MV-4-11 (cell line): ENCODE results near the gene ACTR6.
"Not testable (repeated sequence)": the region's sequence is repeated elsewhere in the genome, so short reads cannot be mapped to it uniquely, and the experiment has no call there.

Source experiments
- DNase-seq: peaks from one replicate; lab custom pipeline; 2025; lab: John Stamatoyannopoulos, UW

Gene ACTR6

DNA sequence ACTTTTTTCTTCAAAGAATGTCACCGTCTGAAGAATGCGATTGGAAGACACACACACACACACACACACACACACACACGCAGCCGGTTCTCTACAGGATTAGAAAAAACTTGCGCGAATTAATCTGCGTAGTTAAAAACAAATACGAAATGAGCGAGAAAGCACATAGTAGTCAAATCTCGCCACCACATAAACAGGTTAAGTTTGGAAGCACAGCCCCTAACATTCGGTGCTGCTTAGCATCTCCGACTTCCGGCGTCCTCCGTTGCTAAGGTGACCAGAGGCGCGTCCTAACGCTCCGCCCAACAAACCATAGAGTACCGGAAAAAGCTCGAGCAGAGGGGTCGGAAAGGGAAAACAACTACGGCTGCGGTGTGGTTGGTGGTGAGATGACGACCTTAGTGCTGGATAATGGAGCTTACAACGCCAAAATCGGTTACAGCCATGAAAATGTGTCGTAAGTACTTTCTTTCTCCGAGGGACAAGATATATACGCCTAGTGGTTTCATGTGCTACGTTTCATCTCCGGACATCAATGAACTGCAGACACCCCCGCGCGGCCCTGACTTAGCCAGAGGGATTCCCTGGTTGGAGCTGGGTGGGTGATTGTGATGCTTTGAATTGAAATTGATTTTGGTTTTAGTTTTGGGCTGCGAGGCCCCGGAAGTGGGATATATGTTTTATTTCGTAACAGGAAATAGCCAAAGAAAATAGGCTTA, at the start of gene ACTR6:
Gene ACTR6 (plus strand): TSS at position 353 of the 719 bp plus-strand sequence. CDS start 37 bp downstream, at position 390.
- DNase-seq = peak; percentile 94

DNA sequence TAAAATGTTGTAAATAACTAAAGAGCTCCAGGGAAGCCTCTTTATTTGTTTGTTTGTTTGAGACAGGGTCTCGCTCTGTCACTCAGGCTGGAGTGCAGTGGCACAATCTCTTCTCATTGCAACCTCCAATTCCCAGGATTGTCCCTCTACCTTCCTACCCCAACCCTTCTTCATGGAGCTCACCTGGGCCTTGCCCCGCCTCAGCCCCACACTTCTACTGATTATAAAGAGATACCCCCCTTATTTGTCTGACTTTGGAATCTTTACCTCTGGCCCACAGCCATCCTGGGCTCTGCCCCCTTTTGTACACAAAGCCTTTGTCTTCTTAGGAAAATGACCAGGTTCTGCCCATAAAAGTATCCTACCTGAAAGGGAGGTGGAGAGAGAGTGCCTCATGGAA, 48.8 kb upstream of the ACTR6 start:
- DNase-seq = no peak

DNA sequence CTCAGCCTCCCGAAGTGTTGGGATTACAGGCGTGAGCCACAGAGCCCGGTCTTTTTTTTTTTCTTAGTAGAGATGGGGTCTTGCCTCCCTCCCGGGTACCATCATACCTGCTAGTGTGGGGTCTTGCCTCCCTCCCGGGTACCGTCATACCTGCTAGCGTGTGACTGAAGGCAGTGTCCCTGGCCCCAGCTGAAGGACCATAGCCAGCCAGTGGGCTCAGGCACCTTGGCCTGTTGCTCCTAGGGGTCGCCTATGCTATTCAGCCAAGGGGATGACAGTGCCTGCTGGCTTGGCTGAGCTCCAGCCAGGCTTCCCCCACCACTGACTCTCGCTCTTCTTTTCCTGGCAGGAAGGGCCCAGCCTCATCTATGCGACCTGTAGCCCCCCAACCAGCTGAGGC, 47.5 kb upstream of the ACTR6 start:
- DNase-seq = no peak

DNA sequence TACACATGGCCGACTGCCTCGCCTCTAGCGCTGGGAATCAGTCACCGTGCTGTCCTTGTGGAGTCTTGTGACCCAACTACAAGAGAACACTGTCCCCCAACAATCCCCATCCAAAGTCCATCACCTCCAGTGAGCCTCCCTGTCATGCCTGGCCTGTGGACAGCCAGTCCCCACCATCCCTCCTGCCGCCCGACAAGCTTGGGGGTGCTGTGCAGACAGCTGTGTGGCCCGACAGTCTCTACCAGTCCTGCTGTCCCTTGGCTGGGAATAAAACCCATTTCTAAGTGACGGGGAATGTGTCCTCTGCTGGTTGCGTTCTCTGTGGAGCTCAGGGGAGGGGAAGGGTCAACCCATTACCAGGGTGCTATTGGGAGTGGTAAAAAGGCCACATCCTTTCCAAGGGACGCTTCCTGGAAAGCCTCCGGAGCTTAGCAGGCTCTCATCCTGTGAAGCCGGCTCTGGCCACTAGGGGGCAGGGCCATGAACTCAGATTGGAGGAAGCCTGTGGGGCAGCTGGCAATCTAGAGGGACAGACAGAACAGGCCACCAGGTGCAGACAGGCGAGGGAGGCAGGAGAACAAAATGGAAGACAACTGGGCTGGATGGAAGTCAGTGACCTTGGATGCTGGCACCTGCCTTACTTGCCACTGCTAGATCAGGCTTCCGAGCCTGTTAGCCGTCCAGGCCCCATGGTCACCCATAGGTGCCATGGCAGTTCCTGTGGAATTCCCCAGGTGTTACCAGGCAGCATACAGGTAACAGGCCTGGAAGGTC, 46.0 kb upstream of the ACTR6 start:
- DNase-seq = peak; percentile 69

DNA sequence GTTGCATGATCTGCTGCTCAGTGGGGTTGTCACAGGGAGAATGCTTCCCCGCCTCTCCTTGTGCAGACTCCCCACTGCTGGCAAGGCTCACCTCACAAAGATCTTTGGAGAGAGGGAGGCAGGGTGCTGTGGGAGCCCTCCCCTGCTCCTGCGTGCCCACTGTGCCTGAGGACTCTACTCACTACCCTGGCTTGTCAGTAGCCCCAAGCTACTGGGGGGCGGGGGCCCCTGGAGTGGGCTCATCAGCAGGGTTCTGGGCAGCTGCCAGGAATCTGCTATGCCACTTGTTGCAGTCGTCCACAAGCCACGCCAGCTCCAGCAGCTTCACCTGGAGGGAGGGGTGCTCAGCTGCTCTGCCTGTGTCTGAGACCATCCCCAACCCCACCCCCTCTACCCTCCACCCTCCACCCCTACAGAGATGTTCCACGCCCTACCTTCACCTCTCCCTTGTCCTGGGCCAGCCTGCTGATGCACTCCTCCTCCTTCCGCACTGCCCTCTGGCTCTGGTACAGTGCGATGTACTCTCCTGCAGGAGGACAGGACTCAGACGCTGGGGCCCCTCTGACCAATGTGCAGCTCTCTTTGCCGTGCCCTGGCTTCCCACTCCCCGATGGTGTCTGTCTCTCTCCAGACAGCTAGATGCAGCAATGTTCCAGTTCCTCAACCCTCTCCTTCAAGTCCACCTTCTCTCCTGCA, 43.7 kb upstream of the ACTR6 start:
- no peak for DNase-seq

DNA sequence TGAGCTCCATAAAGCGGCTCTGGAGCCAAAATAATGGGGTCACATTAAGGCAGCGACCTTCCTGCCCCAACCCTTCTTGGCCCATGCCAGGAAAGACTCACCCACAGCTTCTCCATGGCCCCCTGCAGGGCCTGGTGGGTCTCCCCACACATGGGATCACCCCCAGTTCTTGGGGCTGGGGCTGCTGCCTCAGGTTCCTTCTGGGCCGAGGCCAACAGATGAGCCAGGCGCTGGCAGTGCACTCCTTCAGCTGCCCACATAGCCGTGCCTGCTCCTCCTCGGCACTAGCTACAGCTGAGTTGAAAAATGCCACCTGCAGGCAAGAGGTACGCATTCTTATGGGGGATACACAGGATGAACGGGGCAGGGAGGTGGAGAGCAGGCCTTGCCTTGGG, 43.2 kb upstream of the ACTR6 start:
- DNase-seq = no peak

DNA sequence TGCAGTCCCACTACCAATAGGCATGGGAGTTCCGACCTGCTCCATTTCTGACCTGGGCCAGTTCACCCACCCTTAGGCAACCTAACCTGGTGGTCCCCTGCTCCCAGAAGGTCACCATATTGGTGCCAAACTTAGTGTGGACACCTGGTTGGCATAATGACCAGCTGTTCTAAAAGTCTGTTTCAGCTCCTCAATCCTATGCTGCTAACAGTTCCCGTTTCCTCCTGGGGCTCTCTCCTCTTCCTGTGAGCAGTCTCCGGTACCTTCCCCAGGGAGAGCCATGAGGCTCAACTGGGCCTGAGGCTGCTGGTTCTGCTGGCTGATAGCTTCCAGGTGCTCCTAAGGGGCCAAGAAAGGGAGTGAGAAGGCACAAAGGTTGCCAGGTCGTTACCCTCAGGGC, 42.1 kb upstream of the ACTR6 start:
- no peak for DNase-seq

DNA sequence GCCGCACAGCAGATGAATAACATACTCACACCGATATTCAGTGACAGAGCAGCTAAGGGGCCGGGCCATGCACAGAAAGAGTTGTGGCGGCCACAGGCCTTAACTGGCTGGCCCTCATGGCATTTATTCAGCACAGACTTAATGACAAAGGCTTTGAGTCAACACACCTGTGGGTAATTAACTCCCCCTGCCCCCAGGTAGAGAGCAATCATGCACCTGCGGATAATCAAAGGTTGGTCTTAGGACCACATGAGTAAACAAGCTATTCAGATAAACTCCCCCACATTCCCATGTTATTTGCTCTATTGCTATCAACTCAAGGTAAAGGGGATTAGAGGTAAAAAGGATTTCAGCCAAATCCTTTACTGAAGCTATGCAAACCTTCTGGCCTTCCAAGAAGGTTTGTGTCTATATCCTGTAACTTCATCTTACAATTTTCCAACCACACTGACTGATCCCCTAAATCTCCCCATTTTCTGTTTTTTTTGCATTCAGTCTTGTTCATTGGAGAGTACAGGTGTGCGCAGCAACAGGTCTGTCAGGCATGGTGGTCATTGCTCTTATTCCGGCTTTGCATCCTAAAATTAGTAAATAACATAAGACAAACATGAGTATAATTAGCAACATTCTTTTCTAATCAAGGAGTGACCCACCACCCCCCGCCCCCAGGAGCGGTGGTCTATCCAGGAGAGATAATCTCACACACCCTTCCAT, 41.1 kb upstream of the ACTR6 start:
- no peak for DNase-seq

DNA sequence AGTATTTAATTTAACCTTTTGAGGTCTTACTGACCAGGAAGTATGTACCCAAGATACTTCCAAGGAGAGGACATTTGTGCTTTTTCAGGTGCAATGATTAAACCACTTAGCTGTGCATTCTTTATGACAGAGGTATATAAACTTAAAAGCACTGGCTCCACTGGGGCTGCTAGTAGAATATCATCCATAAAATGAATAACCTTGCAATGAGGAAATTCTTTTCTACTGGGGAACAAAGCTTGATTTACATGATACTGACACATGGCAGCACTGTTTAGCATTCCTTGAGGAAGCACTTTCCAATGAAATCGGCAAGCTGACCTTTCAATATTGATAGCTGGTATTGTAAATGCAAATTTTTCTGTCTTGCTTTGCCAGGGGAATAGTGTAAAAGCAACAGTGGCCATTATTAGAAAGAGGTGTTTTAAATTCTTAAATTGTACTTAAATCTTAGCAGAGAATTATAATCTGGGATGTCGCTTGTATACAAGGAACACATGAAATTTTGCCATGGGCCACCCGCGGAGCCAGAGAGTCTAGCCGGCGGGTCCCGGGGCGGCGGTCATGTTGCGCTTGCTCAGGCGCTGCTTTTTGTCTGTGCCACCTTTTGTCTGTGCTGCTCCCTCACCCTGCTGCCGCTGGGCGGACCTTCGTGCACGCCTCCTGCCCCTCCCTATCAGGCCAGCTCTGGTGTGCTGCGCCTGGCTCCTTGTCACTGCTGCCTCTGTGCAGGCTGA, 37.0 kb upstream of the ACTR6 start:
- peak; percentile 76 for DNase-seq

DNA sequence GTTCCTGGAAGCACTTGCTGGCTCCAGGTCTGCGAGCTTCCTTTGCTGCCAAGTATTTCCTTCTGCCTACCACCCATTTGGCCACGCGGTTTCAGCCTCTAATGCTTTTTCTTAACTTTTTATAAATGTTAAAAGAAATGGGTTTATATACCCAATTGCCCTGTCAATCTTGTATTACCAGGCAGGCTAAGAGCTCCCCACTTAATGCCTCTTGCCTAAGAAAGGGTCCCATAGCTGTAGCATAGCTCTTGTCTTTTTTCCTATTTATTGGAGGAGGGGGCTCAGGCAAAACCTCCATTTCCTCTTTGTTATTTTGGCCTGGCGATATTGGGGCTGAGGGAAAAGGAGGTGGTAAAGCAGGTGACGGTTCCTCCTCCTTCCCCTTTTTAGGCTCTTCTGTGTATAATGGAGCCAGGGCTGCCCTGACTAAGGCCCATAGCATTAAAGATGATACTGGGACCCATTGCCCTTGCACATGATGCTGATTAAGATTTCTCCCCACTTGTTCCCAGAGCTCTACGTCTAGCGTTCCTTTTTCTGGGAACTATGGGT, 36.4 kb upstream of the ACTR6 start:
- no peak for DNase-seq

DNA sequence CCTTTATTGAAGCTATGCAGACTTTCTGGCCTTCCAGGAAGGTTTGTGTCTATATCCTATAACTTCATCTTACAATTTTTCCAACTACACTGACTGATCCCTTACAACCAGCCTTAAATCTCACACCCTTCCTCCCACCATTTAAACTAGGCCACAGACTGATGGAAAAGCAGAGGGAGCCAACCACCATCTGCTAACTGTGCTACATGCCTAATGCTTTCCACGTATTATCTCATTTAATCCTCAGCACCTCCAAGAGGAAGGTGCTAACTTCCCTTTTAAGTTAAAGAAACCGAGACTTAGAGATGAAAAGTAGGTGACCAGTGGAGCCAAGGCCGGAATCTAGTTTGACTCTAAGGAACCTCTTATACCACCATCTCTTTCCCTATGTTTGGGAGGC, 35.3 kb upstream of the ACTR6 start:
- no peak for DNase-seq

DNA sequence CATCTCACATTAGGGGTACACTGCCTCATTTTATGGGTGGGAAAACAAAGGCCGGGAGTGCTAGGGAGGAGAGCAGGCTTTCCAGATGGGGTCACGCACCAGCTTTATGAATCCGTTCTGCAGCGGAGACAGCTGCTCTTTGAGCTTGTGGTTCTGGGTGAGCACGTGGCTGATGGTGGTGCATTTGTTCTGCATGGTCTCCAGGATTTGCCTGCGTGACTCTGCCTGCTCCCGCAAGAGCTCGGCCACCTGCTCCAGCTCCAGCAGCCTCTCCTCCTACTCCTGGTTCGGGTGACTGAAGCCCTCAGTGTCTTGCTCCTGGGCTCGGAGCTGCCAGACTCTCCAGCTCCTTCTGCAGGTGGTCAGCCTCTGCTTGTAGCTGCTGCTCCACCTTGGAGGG, 34.4 kb upstream of the ACTR6 start:
- DNase-seq = no peak

DNA sequence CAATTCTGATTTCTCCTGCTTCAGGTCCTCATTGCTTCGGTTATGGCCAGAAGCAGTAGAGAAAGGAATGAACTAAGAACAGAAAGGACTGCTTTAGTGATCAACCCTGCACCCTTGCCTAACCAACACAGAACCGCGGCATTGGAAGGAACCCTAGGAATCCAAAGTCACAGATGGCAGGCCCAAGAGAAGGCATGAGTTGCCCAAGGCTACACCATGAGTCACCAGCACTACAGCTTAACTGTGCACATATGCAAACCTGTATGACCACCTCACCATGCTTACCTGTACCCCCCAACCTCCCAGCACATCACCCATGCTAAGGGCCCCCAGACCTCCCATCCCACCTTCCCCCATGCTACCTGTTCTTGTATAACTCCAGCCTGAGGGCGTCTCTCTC, 32.1 kb upstream of the ACTR6 start:
- DNase-seq = no peak

DNA sequence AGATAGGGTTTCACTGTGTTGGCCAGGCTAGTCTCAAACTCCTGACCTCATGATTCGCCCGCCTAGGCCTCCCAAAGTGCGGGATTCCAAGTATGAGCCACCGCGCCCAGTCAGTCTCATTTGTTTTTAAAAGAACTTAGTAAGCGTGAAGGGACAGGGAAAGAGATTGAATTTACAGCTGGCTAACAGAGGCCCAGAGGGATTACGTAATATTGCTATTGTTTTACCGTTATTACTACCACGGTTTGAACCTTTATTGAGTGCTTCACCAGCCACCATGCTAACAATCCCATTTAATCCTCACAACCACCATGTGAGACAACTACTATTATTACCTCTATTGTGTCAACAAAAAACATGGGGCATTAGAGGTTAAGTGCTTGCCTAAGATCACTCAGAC, 31.3 kb upstream of the ACTR6 start:
- DNase-seq = no peak

DNA sequence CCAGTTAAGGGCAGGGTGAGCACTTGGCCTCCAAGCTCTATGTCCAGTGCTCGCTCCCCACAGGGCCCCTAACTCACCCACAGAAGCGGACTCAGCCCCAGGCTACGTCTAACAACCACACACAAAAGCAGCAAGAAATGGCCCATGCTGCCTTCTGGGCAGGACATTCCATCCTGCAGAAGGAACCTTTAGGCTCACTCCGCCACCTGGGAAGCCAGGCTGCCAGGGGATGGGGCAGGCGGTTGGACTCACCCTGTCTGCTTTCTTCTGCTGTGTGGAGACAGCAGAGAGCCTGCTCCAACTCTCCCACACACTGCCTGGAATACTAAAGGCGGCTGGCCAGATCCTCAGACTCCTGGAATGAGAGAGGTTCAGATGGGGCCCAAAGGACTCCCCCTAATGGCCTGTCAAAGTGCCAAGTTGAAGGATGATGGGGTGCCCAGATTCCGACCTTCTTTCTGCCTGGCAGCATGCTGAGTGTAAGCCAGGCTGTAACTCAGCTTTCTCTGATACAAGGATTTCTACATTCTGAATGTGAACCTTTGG, 30.2 kb upstream of the ACTR6 start:
- no peak for DNase-seq

DNA sequence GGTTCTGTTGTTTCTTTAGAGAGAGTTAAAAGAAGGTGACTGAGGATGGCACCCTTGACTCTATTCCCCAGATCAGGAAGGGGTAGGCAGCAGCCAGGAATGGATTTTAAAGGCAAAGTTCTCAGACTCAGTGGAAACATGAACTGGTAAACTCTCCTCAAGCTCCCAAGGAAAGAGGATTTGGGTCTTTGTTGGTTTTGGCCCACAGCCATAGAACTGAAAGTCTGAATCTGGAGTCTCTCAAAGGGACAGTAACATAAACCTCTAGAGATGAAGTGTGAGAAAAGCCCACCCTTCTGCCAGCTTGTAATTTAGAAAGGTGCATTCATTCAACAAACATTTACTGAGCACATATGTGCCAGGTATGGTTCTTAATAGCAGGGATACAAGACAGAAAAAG, 29.4 kb upstream of the ACTR6 start:
- no peak for DNase-seq

DNA sequence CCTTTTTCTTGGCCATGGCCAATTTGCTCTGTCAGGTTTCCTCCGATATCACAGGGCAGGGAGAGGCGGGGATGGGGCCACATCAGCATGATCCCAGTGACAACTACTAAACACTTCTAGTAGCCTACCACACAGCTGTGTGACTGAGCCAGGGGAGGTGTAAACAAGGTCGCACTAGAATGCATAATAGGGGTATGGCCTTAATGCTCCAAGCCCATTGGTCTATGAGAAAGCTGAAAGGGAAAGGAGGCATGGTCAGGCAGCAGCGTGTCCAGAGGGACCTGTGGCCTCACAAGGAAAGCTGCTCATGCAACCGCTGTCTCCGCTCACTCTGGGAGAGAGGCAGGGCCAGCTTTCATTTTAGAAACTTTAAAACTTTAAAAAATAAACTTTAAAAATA, 27.5 kb upstream of the ACTR6 start:
- no peak for DNase-seq

DNA sequence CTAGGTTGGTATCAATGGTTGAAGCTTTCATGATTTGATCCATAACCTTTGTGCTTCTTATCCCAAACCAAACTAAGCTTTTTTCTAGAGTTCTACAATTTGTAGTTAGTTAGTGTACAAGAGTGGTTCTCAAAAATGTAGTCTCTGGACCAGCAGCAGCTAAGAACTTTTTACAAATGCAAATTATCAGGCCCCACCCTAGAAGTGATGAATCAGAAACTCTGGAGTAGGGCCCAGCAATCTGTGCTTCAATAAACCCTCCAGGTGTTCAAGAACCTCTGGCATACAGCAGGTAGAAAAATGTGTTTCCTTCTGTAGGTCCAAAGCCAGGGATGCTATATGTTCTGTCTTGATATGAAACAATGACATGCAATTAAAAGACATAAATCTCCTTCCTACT, 26.1 kb upstream of the ACTR6 start:
- DNase-seq = no peak

DNA sequence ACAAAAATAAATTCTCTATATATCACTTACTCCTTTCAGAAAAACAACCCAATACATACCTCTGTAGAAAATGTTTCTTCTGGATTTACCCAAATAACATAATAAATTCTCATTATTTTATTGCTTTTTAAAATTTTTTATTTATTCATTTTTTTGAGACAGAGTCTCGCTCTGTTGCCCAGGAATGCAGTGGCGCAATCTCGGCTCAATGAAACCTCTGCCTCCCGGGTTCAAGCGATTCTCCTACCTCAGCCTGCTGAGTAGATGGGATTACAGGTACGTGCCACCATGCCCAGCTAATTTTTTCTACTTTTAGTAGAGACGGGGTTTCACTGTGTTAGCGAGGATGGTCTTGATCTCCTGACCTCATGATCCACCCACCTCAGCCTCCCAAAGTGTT, 24.1 kb upstream of the ACTR6 start:
- not testable (repeated sequence) for DNase-seq

DNA sequence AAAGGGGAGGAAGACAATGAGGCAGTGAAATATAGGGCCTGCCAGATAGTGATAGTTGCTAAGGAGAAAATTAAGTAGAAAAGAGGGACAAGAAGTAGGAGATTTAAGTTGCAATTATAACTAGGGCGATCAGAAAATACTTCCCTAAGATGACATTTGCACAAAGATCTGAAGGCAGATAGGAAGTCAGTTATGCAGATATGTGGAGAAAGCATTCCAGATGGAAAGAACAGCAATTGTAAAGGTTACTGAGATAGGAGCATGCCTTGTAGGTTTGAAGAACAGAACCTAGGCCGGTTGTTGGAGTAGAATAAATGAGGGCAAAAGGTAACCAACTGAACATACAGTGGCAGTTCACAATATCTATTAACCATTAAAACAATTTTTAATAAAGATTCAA, 21.4 kb upstream of the ACTR6 start:
- no peak for DNase-seq

DNA sequence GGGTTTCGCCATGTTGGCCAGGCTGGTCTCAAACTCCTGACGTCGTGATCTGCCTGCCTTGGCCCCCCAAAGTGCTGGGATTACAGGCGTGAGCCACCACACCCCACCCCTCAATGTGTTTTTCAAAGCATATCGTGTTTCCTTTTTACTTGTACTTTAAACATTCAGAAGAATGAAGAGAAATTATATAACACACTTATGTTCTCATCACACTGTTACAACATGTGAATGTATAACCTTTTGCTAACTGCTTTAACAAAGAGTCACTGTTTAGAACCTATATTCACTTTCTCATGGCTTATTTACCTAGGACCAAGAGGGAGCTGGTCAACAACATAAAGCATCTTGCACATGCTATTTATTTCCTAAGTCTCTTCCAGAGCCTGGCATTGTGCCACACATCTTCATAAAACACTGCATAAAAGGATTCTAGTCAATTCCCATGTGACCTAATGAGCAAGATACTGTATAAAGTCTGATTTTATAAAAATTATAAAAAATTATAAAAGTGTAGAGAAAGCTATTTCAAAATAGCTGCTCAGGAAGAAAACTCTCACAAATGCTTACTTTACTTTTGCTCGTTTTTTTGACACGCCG, 16.0 kb upstream of the ACTR6 start:
- DNase-seq = no peak
